Measurements from ENCODE around the gene MAPK8.
"Not testable (repeated sequence)": the region's sequence is repeated elsewhere in the genome, so short reads cannot be mapped to it uniquely, and the experiment has no call there.

The MAPK8 gene

GRCh38 chr10:48417374-48417773 lies 110.9 kb downstream of the MAPK8 start:
- TF ChIP-seq CTCF (IDR thresholded peaks at IDR 0.05; ENCODE audit: low read depth, low read length, missing control alignments), result no peak
- H3K4me3 ChIP-seq (replicated peaks; ENCODE audit: low read depth, low read length), result no peak overlapping the region
- DNase-seq (ENCODE audit: extremely low read depth, low read depth), result no peak

- no peak overlapping the region for H3K4me3 ChIP-seq (replicated peaks; ENCODE audit: low read depth, low read length)
- TF ChIP-seq CTCF (IDR thresholded peaks at IDR 0.05; ENCODE audit: low read depth, low read length, missing control alignments), result no peak
- DNase-seq (ENCODE audit: extremely low read depth, low read depth), result no peak
Measured at GRCh38 chr10:48418189-48418788, 111.8 kb downstream of the MAPK8 start.

- no peak overlapping the region for H3K4me3 ChIP-seq (replicated peaks; ENCODE audit: low read depth, low read length)
- no peak for TF ChIP-seq CTCF (IDR thresholded peaks at IDR 0.05; ENCODE audit: low read depth, low read length, missing control alignments)
- DNase-seq (ENCODE audit: extremely low read depth, low read depth), result no peak
Measured at GRCh38 chr10:48419714-48420113, 113.2 kb downstream of the MAPK8 start.

- H3K4me3 ChIP-seq (replicated peaks; ENCODE audit: low read depth, low read length); DNase-seq (ENCODE audit: extremely low read depth, low read depth): not testable (repeated sequence)
Measured at GRCh38 chr10:48421862-48422261, 115.4 kb downstream of the MAPK8 start.

- no peak overlapping the region for H3K4me3 ChIP-seq (replicated peaks; ENCODE audit: low read depth, low read length)
- no peak for TF ChIP-seq CTCF (IDR thresholded peaks at IDR 0.05; ENCODE audit: low read depth, low read length, missing control alignments)
- no peak for DNase-seq (ENCODE audit: extremely low read depth, low read depth)
Measured at GRCh38 chr10:48423884-48424283, 117.4 kb downstream of the MAPK8 start.

GRCh38 chr10:48428896-48429295 lies 122.4 kb downstream of the MAPK8 start:
- no peak for DNase-seq (ENCODE audit: extremely low read depth, low read depth)
- no peak for TF ChIP-seq CTCF (IDR thresholded peaks at IDR 0.05; ENCODE audit: low read depth, low read length, missing control alignments)

GRCh38 chr10:48429309-48429708 lies 122.8 kb downstream of the MAPK8 start:
- no peak for TF ChIP-seq CTCF (IDR thresholded peaks at IDR 0.05; ENCODE audit: low read depth, low read length, missing control alignments)
- DNase-seq (ENCODE audit: extremely low read depth, low read depth), result no peak
- H3K4me3 ChIP-seq (replicated peaks; ENCODE audit: low read depth, low read length), result no peak overlapping the region

More at GRCh38 chr10:48428896-48429295, 122.4 kb downstream of the MAPK8 start:
- H3K4me3 ChIP-seq (replicated peaks; ENCODE audit: low read depth, low read length), result no peak overlapping the region

Data from HFF-Myc (cell line).